ENCODE data around the gene CDON. TPM values are rescaled to one million over a fixed set of nuclear protein-coding genes. Genes with fewer than 3 reads are reported as not detected.

The CDON gene
- total and polyA plus RNA-seq, 8 donors: 8.6 to 16.3 (median 11.4) TPM

- peak; percentile 37 for TF ChIP-seq CTCF (IDR thresholded peaks at IDR 0.05)
- intact Hi-C loops (cut with DNase I): no loop called here
- H3K4me1 ChIP-seq: no peaks in the 10 kb centered on the region
- ATAC-seq: peak; percentile 38
- H3K27ac ChIP-seq: peak overlapping the region in 1 of 2 donors; percentile 83
- H3K27me3 ChIP-seq: peaks cover 0 to 59% of the 10 kb centered on the region in 2 donors
- H3K4me3 ChIP-seq: peak overlapping the region; percentile 50 to 57
- no peaks in the 10 kb centered on the region for H3K36me3 ChIP-seq
- no peaks in the 10 kb centered on the region for H3K9me3 ChIP-seq
- peak in 2 of 4 donors; percentile 39 to 83 for DNase-seq
These were observed 673 bp downstream of the CDON start for GRCh38 chr11:126061707-126062678.

- Histone ChIP-seq H3K27me3 (peaks cover 0 to 59% of the 10 kb centered on the region in 2 donors), H3K4me3 (no peak overlapping the region), H3K4me1 (no peaks in the 10 kb centered on the region), H3K9me3 (no peaks in the 10 kb centered on the region), H3K27ac (peak overlapping the region in 1 of 2 donors; percentile 23), H3K36me3 (no peaks in the 10 kb centered on the region)
- no peak for TF ChIP-seq CTCF (IDR thresholded peaks at IDR 0.05)
- intact Hi-C loops (cut with DNase I): no loop called here
- DNase-seq (no peak), ATAC-seq (peak; percentile 20)
These were observed 1.9 kb downstream of the CDON start for GRCh38 chr11:126060757-126061171.

- intact Hi-C loops (cut with DNase I): no loop called here
- no peak for ATAC-seq
- no peak for TF ChIP-seq CTCF (IDR thresholded peaks at IDR 0.05)
- no peaks in the 10 kb centered on the region for H3K36me3 ChIP-seq
- H3K4me1 ChIP-seq: no peaks in the 10 kb centered on the region
- no peaks in the 10 kb centered on the region for H3K9me3 ChIP-seq
- peaks cover 0 to 58% of the 10 kb centered on the region in 2 donors for H3K27me3 ChIP-seq
- H3K4me3 ChIP-seq: no peak overlapping the region
- DNase-seq: no peak
- H3K27ac ChIP-seq: no peak overlapping the region
These were observed 3.4 kb downstream of the CDON start for GRCh38 chr11:126059238-126059781.

- H3K27me3 ChIP-seq: peaks cover 0 to 48% of the 10 kb centered on the region in 2 donors
- TF ChIP-seq CTCF (IDR thresholded peaks at IDR 0.05): no peak
- no peaks in the 10 kb centered on the region for H3K9me3 ChIP-seq
- DNase-seq (no peak), ATAC-seq (no peak)
- H3K27ac ChIP-seq: no peak overlapping the region
- intact Hi-C loops (cut with DNase I): no loop called here
- no peak overlapping the region for H3K4me3 ChIP-seq
- H3K4me1 ChIP-seq: no peaks in the 10 kb centered on the region
- H3K36me3 ChIP-seq: no peaks in the 10 kb centered on the region
These were observed 4.4 kb downstream of the CDON start for GRCh38 chr11:126058105-126058874.

Data from left lung (tissue), 10 donors.